GM12872 (cell line): Measurements from ENCODE around the gene TIAL1.

ENCODE experiments used
- TF ChIP-seq, protein P1 (sequence below): IDR thresholded peaks from 3 replicates; pipeline ENCODE4 v1.5.1; 2011; ENCODE audit warnings: low read depth, mild to moderate bottlenecking, low read length, moderate library complexity; ENCODE audit not compliant: insufficient read depth

The TIAL1 gene

GRCh38 chr10:119621078-119621384 is 24.3 kb upstream of the TIAL1 start:
- TF ChIP-seq, protein P1, sequence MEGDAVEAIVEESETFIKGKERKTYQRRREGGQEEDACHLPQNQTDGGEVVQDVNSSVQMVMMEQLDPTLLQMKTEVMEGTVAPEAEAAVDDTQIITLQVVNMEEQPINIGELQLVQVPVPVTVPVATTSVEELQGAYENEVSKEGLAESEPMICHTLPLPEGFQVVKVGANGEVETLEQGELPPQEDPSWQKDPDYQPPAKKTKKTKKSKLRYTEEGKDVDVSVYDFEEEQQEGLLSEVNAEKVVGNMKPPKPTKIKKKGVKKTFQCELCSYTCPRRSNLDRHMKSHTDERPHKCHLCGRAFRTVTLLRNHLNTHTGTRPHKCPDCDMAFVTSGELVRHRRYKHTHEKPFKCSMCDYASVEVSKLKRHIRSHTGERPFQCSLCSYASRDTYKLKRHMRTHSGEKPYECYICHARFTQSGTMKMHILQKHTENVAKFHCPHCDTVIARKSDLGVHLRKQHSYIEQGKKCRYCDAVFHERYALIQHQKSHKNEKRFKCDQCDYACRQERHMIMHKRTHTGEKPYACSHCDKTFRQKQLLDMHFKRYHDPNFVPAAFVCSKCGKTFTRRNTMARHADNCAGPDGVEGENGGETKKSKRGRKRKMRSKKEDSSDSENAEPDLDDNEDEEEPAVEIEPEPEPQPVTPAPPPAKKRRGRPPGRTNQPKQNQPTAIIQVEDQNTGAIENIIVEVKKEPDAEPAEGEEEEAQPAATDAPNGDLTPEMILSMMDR: no peak

GRCh38 chr10:119620241-119621077 is 23.7 kb upstream of the TIAL1 start:
- TF ChIP-seq, protein P1: no peak

GRCh38 chr10:119619215-119619614 is 22.5 kb upstream of the TIAL1 start:
- TF ChIP-seq, protein P1: no peak

- TF ChIP-seq, protein P1: no peak
Observed at GRCh38 chr10:119616882-119617570, 20.3 kb upstream of the TIAL1 start.

DNA sequence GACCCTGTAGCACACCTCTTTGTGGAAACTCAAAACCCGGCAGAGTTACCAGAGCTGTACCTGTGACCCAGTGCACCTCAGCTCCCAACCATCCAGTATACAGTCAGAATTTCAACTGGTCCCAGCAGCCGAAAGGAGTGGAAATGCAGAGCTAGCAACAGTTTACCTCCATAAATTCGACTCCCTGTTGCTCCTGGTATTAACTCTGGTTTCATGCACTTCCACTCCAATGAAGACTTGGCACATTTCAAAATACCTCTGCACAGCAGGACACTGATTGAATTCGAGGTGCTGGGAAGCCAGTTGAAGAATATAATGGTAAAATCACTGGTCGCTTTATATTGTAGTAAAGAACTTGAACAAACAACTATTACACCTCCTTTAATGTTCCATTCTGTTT is 17.9 kb upstream of the TIAL1 start:
- TF ChIP-seq, protein P1: no peak

DNA sequence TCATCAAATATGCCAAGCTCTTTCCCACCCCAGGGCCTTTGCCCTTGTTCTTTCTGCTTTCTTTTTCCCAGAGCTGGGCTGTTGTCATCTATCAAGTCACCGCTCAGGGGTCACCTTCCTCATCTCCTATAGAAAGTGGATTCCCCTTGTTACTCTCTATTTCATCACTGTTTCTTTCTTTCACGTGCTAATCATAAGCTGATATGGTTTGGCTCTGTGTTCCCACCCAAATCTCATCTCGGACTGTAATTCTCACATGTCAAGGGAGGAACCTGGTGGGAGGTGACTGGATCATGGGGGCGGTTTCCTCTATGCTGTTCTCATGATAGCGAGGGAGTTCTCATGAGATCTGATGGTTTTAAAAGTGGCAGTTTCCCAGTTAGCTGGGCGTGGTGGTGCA is 17.0 kb upstream of the TIAL1 start:
- TF ChIP-seq, protein P1: no peak

DNA sequence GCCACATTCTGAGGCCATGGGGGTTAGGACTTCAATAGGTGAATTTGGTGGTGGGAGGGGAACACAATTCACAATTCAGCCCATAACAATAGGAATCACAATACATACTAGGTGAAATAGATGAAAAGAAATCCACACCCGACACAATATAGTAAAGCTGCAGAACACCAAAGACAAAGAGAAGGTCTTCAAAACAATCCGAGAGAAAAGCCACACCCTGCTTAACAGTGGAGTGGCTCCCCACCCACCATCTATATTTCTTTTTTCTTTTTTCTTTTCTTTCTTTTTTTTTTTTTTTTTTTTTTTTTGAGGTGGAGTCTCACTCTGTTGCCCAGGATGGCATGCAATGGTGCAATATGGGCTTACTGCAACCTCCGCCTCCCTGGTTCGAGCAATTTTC is 14.7 kb upstream of the TIAL1 start:
- TF ChIP-seq, protein P1: no peak
